CD4-positive, alpha-beta T cell treated with Interleukin-17A for 1 hour (primary cell): ENCODE data around the gene ZNF775.

Experiments used
- DNase-seq: peaks from one replicate; pipeline ENCODE4 v3.0.0-alpha.2; 2020

Gene ZNF775

DNA sequence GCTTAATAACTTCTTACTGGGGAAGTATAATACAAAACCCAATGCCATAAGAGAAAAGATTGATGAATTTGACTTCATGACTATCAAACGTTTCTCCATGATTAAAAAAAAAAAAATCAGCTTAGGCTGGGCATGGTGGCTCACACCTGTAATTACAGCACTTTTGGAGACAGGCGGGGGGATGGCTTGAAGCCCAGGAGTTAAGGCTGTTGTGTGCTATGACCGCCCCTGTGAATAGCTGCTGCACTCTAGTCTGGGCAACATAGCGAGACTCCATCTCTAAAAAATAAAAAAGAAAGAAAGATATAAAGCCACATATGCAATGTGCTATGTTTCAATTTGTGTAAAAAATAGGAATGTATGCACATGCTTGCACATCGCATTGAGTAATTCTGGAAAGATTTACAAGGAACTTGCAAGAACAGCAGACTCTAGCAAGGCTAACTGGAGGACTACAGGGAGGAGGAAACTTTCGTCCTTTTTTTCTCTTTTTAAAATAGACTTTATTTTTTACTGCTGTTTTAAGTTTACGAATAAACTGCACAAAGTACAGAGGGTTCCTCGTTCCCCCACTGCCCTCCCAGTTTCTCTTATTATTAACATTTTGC lies 27.4 kb upstream of the ZNF775 start:
- DNase-seq: no peak

- no peak for DNase-seq
Observed at GRCh38 chr7:150355666-150356059, 23.5 kb upstream of the ZNF775 start.

DNA sequence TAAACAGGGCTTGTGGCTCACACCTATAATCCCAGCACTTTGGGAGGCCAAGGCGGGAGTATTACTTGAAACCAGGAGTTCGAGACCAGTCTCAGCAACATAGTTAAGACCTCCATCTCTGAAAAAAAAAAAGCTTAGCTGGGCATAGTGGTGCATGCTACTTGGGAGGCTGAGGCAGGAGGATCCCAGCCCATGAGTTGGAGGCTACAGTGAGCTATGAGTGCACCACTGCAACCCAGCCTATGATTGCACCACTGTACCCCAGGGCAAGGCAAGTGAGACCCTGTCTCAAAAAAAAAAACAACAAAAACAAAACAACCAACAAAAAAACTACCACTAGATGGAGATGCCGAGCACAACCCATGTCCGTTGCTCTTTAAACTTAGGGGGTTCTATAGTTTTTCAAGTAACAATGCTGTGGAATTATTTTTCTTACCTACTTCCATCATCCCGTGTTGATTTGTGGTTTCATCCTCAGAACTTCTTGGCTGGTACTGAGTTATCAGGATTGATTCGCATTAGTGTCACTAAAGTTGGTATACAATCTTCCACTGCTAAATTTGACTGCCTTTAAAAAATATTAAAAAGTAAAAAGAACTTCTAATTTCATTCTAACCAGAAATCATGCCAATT lies 22.7 kb upstream of the ZNF775 start:
- DNase-seq: peak; percentile 61

- peak; percentile 79 for DNase-seq
Observed at GRCh38 chr7:150357270-150357669, 21.9 kb upstream of the ZNF775 start.

GRCh38 chr7:150357771-150358427 lies 21.2 kb upstream of the ZNF775 start:
- no peak for DNase-seq

- no peak for DNase-seq
Observed at GRCh38 chr7:150358433-150358832, 20.7 kb upstream of the ZNF775 start.

GRCh38 chr7:150358988-150359621 lies 20.0 kb upstream of the ZNF775 start:
- DNase-seq: peak; percentile 44

GRCh38 chr7:150359622-150360362 lies 19.3 kb upstream of the ZNF775 start:
- no peak for DNase-seq

DNA sequence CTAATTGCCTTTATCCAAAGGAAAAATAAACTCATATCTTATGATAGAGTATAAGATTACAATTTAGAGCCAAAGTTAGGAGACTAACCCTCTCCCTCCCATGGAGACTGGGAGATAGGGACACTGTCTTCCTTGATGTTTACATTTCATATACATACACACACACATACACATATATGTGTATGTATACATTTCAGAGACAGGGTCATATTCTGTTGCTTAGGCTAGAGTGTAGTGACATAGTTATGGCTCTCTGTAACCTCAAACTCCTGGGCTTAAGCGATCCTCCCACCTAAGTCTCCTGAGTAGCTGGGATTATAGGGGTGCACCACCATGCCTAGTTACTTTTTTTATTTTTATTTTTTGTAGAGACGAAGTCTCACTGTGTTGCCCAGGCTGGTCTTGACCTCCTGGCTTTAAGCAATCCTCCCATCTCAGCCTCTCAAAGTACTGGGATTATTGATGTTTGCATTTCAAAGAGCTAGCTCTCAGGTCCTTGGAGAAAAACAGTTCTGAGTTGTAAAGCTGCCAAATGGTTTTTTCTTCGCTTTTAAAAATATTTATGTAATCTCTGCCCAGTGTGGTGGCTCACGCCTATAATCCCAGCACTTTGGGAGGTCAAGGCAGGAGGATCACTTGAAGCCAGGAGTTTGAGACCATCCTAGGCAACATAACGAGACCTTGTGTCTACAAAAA lies 18.6 kb upstream of the ZNF775 start:
- no peak for DNase-seq

DNA sequence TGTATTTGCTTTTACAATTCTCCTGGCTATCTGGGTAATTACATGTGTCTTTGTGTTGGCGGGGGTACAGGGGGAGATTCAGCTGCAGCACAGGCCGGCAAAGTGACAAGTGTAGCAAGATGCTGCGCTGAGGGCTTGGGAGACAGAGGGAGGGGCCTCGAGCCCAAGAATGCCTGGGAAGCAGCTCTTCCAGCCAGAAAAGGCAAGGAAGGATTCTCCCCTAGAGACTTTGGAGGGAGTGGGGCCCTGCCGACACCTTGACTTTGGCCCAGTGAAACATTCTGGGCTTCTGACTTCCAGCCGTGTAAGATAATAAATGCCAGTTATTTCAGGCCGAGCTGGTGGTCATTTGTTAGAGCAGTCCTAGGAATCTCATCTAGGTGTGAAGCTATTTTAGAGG lies 17.7 kb upstream of the ZNF775 start:
- no peak for DNase-seq

DNA sequence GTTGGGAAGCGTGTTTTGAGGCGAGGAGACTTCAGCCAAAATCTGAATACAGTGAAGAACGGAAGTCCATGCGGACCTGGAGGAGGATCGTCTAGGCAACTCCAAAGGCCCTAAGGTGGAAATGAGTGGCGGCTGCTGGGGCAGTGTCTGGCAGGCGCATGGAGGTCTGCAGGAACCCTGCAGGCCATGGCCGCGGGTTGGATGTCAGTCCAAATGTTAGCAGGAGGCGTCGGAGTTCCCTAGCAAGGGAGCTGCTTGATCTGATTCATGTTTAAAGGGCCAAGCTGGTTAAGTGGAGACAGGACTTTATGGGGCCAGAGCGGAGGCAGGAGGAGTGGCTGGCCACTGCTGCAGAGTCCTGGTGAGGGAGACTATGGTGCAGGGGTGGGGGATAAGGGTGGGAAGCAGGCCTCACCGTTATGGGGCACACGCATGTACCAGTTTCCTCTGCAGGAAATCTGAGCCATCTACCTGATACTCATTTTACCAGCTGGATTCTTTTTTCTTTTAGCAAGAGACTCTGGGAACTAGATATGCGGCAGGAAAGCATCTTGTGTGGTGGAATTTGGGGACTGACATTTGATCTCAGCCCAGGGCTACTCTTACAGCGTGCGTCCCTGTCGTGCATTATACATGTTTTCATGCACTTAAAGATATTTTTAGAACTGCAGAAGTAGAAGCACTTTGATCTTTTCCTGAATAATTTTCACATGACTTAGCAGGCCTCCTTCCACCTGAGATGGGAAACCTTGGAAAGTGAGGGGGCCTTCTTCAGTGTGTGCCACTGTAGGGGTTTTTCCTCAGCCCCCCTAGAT lies 17.1 kb upstream of the ZNF775 start:
- no peak for DNase-seq

DNA sequence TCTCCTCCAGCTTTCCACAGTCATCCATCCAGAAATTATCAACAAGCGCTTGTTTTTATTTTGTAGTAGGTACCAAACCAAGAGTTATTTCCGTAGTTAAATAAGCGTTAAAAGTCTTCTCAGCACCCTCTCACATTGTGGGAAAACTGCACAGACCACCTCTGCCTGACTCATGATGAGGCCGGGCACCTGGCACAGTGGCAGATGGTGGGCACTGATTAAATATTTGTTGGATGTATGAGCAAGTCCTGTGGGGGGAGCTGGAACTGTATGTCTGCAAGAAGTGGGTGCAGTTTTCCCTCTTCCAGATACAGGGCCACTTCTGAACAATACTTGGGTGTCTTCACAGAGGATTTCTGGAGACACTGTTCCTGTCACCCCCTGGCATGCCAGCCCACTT lies 15.8 kb upstream of the ZNF775 start:
- DNase-seq: no peak

- no peak for DNase-seq
Observed at GRCh38 chr7:150363872-150364271, 15.3 kb upstream of the ZNF775 start.

DNA sequence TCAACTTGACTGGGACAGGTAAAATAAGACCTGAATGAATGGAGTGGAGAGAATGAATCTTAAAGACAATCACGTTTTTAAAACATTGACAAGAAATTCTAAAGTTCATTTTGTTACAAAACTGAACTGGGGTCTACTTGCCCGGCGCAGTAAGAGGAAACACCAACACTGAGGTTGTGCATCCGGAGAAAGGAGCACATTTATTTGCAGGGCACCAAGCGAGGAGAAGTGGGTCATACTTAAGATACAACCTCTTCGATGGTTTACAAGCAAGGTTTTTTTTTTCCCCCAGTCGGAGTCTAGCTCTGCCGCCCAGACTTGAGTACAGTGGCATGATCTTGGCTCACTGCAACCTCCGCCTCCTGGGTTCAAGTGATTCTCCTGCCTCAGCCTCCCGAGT lies 13.9 kb upstream of the ZNF775 start:
- no peak for DNase-seq

DNA sequence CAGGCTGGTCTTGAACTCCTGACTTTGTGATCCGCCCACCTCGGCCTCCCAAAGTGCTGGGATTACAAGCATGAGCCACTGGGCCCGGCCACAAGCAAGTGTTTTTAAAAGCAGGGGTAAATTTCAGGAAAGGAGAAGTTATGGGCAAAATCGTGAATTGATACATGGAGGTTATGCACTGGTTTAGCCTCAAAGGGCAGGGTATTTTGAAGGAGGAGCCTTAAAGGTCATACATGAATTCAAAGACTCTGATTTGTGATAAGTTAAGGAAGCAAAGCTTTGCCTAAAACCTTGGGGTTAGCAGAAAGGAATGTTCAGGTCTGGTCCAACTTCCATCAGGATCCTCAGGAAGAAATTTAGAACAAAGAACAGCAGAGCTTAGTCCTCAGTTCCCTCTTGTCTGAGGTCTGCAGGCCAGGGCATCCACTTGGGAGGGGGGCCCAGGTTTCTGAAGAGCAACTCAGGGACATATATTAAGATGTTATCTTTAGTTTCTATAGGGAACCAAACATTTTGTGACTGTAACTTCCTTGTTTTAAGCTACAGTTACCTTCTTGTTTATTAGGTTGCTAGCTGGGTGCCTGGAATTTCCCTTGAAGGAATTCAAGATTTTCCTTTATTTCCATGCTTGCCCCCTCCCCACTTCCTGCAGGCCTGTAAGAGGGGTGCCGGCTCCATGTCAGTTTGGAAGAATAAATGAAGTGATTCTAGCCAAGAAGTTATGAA lies 13.3 kb upstream of the ZNF775 start:
- DNase-seq: no peak

DNA sequence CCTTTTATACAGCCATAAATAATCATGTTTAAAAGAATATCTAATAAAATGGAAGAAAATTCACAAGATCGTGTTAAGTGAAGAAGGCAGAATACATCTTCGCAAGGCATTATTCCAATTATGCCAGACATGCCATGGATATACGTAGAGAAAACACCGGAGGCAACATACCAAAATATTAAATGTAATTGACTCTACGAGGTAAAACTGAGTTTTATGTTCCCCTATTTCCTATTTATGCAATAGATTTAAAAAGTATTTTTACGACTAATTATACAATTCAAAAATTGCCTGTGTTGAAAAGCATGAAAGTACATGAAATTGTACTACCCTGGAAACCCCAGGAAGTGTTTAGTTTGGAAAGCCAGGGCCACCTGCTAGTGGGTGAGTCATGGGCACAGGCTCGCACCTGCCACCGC lies 11.4 kb upstream of the ZNF775 start:
- DNase-seq: no peak

GRCh38 chr7:150368096-150368883 lies 10.8 kb upstream of the ZNF775 start, which contains the start of gene REPIN1:
Gene REPIN1, plus strand, starts transcription at chr7:150368822. Its CDS starts 890 bp downstream, at chr7:150369712.
- peak; percentile 82 for DNase-seq

- peak; percentile 39 for DNase-seq
Observed at GRCh38 chr7:150368884-150369747, 10.0 kb upstream of the ZNF775 start.
